ENCODE results near the gene PRR15L.

GRCh38 chr17:47964856-47965255, 7.2 kb upstream of the PRR15L start:
- no peak for TF ChIP-seq CTCF (IDR thresholded peaks at IDR 0.05)
- no peak for TF ChIP-seq POLR2A (IDR thresholded peaks at IDR 0.05)
- TF ChIP-seq EP300 (IDR thresholded peaks at IDR 0.05; ENCODE audit: low read depth) = no peak
